Measurements from ENCODE around the gene MFSD12. TPM values are rescaled to one million over a fixed set of nuclear protein-coding genes. Genes with fewer than 3 reads are reported as not detected.

MFSD12 gene
- polyA plus RNA-seq, 3 donors: 47.9 to 150 (median 55.5) TPM

- H3K9ac ChIP-seq (ENCODE audit: insufficient read depth, low read length, poor library complexity, severe bottlenecking): no peak overlapping the region
- Mint-ChIP-seq H3K27me3 (ENCODE audit: low read depth in 3 of 3) (peaks cover 4 to 24% (median 23%) of the 10 kb centered on the region in 3 donors), H3K9me3 (peaks cover 5 to 9% (median 5%) of the 10 kb centered on the region in 7 donors), H3K4me1 (peaks cover 18% of the 10 kb centered on the region), H3K4me3 (no peak overlapping the region), H3K27ac (no peak overlapping the region), H3K36me3 (peaks cover 3 to 5% of the 10 kb centered on the region in 2 donors)
- H3K9me3 ChIP-seq (replicated peaks in 1 of 2; ENCODE audit: control insufficient read depth in 1 of 2, insufficient read depth in 1 of 2, low read length in 2 of 2): peaks cover 0 to 5% of the 10 kb centered on the region in 2 donors
- no peaks in the 10 kb centered on the region for H3K79me2 ChIP-seq (ENCODE audit: insufficient read depth, low read length)
- WGBS (ENCODE audit: insufficient coverage): 63% methylated on average over 24 of the region's 27 CpGs
- H4K20me1 ChIP-seq (ENCODE audit: insufficient read depth, low read length): no peaks in the 10 kb centered on the region
- H3K4me1 ChIP-seq (ENCODE audit: control insufficient read depth in 1 of 2, insufficient read depth in 2 of 2, low read length in 2 of 2): peaks cover 22 to 28% of the 10 kb centered on the region in 2 donors
- no peak overlapping the region for H3K27ac ChIP-seq (ENCODE audit: low read depth in 1 of 2, low read length in 2 of 2)
- no peak overlapping the region for H3K4me2 ChIP-seq (replicated peaks; ENCODE audit: extremely low read depth, low read length, poor library complexity, severe bottlenecking)
- no peak for DNase-seq
- H3K4me3 ChIP-seq (replicated peaks in 1 of 3; ENCODE audit: low read depth in 2 of 3, low read length in 3 of 3): no peak overlapping the region
- H3K27me3 ChIP-seq (ENCODE audit: control insufficient read depth in 2 of 2, insufficient read depth in 2 of 2, low read length in 2 of 2): peaks cover 11 to 38% of the 10 kb centered on the region in 2 donors
- no peak for TF ChIP-seq CTCF (IDR thresholded peaks at IDR 0.05)
- H3K36me3 ChIP-seq (replicated peaks in 1 of 2; ENCODE audit: control insufficient read depth in 1 of 2, insufficient read depth in 2 of 2, low read length in 2 of 2): no peaks in the 10 kb centered on the region
- intact Hi-C loops (cut with micrococcal nuclease): no loop called here
- no peak overlapping the region for H2AFZ ChIP-seq (ENCODE audit: insufficient read depth, low read depth, low read length, poor library complexity, severe bottlenecking)
Observed at GRCh38 chr19:3604227-3604986, 47.0 kb upstream of the MFSD12 start.

DNA sequence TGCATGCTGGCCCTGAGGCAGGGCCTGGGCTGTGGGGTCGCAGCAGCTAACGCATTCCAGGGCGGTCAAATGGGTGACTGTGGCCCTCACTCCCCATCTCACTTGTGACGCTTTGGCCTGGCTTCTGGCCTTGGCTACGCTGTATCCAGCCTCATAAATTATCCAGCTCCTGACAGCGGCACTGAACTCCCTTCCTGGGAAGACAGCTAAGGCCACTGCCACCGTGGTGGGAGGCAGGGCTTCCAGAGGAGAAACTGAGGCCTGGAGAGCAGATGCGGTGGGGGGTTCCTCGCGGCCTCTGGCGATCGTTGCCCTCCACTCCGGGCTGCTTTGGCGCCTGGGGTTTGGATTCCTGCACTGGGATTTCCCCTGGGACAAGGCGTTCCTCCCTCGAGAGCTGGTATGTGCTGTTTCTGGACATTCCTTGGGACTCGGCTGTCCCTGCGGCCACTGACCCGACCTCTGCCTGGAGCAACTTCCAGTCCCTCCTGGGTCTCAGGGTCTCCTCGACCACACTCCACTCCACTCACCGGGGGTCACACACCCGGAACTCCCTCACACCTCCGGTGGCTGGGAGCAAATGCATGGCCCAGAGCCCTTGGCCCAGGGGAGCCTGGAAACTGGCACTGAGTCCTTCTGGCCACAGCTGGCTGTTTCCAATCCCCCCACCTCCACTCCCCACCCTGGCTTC lies 45.9 kb upstream of the MFSD12 start:
- Histone ChIP-seq H3K9me3 (replicated peaks in 1 of 2; ENCODE audit: control insufficient read depth in 1 of 2, insufficient read depth in 1 of 2, low read length in 2 of 2) (peaks cover 0 to 5% of the 10 kb centered on the region in 2 donors), H3K36me3 (replicated peaks in 1 of 2; ENCODE audit: control insufficient read depth in 1 of 2, insufficient read depth in 2 of 2, low read length in 2 of 2) (no peaks in the 10 kb centered on the region), H3K9ac (ENCODE audit: insufficient read depth, low read length, poor library complexity, severe bottlenecking) (no peak overlapping the region), H2AFZ (ENCODE audit: insufficient read depth, low read depth, low read length, poor library complexity, severe bottlenecking) (no peak overlapping the region), H3K27me3 (ENCODE audit: control insufficient read depth in 2 of 2, insufficient read depth in 2 of 2, low read length in 2 of 2) (peaks cover 11 to 37% of the 10 kb centered on the region in 2 donors), H3K4me1 (ENCODE audit: control insufficient read depth in 1 of 2, insufficient read depth in 2 of 2, low read length in 2 of 2) (peaks cover 17 to 22% of the 10 kb centered on the region in 2 donors), H3K27ac (ENCODE audit: low read depth in 1 of 2, low read length in 2 of 2) (no peak overlapping the region), H3K4me3 (replicated peaks in 1 of 3; ENCODE audit: low read depth in 2 of 3, low read length in 3 of 3) (no peak overlapping the region), H4K20me1 (ENCODE audit: insufficient read depth, low read length) (no peaks in the 10 kb centered on the region), H3K4me2 (replicated peaks; ENCODE audit: extremely low read depth, low read length, poor library complexity, severe bottlenecking) (no peak overlapping the region), H3K79me2 (ENCODE audit: insufficient read depth, low read length) (no peaks in the 10 kb centered on the region)
- WGBS (ENCODE audit: insufficient coverage): 96% methylated on average over 22 of the region's 23 CpGs
- peaks cover 3 to 5% of the 10 kb centered on the region in 2 donors for H3K36me3 Mint-ChIP-seq
- no peak for DNase-seq
- peaks cover 3 to 7% (median 6%) of the 10 kb centered on the region in 7 donors for H3K9me3 Mint-ChIP-seq
- H3K27me3 Mint-ChIP-seq (ENCODE audit: low read depth in 3 of 3): peaks cover 4 to 23% (median 21%) of the 10 kb centered on the region in 3 donors
- H3K27ac Mint-ChIP-seq: no peak overlapping the region
- TF ChIP-seq CTCF (IDR thresholded peaks at IDR 0.05): no peak
- peaks cover 13% of the 10 kb centered on the region for H3K4me1 Mint-ChIP-seq
- intact Hi-C loops (cut with micrococcal nuclease): no loop called here
- no peak overlapping the region for H3K4me3 Mint-ChIP-seq
